ENCODE measurements around the gene RNF144A. TPM values are rescaled to one million over a fixed set of nuclear protein-coding genes. Genes with fewer than 3 reads are reported as not detected.

Gene RNF144A
- 10 to 100 TPM; 20.7 to 21.2 TPM for total RNA-seq
- long read RNA-seq, full-length matches to known transcripts: 1 of 15 reads
- long read RNA-seq, partial matches to known transcripts: 2 of 15 reads
- long read RNA-seq, other reads (novel, unspliced or antisense): 12 of 15 reads

- intact Hi-C loops (cut with DNase I, micrococcal nuclease): no loop called here
- ATAC-seq: peak; percentile 80
- DNase-seq: peak; percentile 38 to 69
These were observed at the start of gene RNF144A for GRCh38 chr2:6917071-6917760. Gene RNF144A (plus strand): TSS chr2:6917412. CDS start chr2:6996927, 79,515 bp downstream.

GRCh38 chr2:6872394-6872793, 44.8 kb upstream of the RNF144A start:
- intact Hi-C loops (cut with DNase I, micrococcal nuclease): no loop called here
- DNase-seq (no peak), ATAC-seq (no peak)

- DNase-seq (no peak), ATAC-seq (no peak)
- intact Hi-C loops (cut with DNase I, micrococcal nuclease): no loop called here
These were observed 43.2 kb upstream of the RNF144A start for GRCh38 chr2:6874032-6874431.

GRCh38 chr2:6876309-6876708, 40.9 kb upstream of the RNF144A start:
- ATAC-seq (no peak), DNase-seq (no peak)
- intact Hi-C loops (cut with DNase I, micrococcal nuclease): no loop called here

- intact Hi-C loops (cut with DNase I, micrococcal nuclease): no loop called here
- peak; percentile 17 to 30 for DNase-seq
- ATAC-seq: peak; percentile 96
These were observed 39.6 kb upstream of the RNF144A start, which contains the start of gene RSAD2 for GRCh38 chr2:6877402-6878304. Gene RSAD2 (plus strand): TSS chr2:6877777. CDS start chr2:6877801, 24 bp downstream.

GRCh38 chr2:6878549-6878948, 38.7 kb upstream of the RNF144A start:
- ATAC-seq: no peak
- intact Hi-C loops (cut with DNase I, micrococcal nuclease): no loop called here
- no peak for DNase-seq

GRCh38 chr2:6879011-6879410, 38.2 kb upstream of the RNF144A start:
- DNase-seq (no peak), ATAC-seq (no peak)
- intact Hi-C loops (cut with DNase I, micrococcal nuclease): no loop called here

GRCh38 chr2:6880200-6880733, 36.9 kb upstream of the RNF144A start:
- DNase-seq: no peak
- intact Hi-C loops (cut with DNase I, micrococcal nuclease): no loop called here

GRCh38 chr2:6881046-6881445, 36.2 kb upstream of the RNF144A start:
- intact Hi-C loops (cut with DNase I, micrococcal nuclease): no loop called here
- no peak for DNase-seq
- no peak for ATAC-seq

More at GRCh38 chr2:6880200-6880733, 36.9 kb upstream of the RNF144A start:
- no peak for ATAC-seq

- intact Hi-C loops (cut with DNase I, micrococcal nuclease): no loop called here
- ATAC-seq (no peak), DNase-seq (no peak)
These were observed 35.7 kb upstream of the RNF144A start for GRCh38 chr2:6881516-6881915.

- no peak for ATAC-seq
- intact Hi-C loops (cut with DNase I, micrococcal nuclease): no loop called here
These were observed 33.6 kb upstream of the RNF144A start for GRCh38 chr2:6883448-6884122.

GRCh38 chr2:6885551-6885950, 31.7 kb upstream of the RNF144A start:
- intact Hi-C loops (cut with DNase I, micrococcal nuclease): no loop called here
- DNase-seq: no peak
- ATAC-seq: no peak

More at GRCh38 chr2:6883448-6884122, 33.6 kb upstream of the RNF144A start:
- no peak for DNase-seq

GRCh38 chr2:6885968-6886367, 31.2 kb upstream of the RNF144A start:
- DNase-seq (no peak), ATAC-seq (no peak)
- intact Hi-C loops (cut with DNase I, micrococcal nuclease): no loop called here

- DNase-seq (no peak), ATAC-seq (no peak)
- intact Hi-C loops (cut with DNase I, micrococcal nuclease): no loop called here
These were observed 29.4 kb upstream of the RNF144A start for GRCh38 chr2:6887751-6888192.

- ATAC-seq (no peak), DNase-seq (no peak)
- intact Hi-C loops (cut with DNase I, micrococcal nuclease): no loop called here
These were observed 28.5 kb upstream of the RNF144A start for GRCh38 chr2:6888724-6889123.

GRCh38 chr2:6893876-6894482, 23.2 kb upstream of the RNF144A start:
- intact Hi-C loops (cut with DNase I, micrococcal nuclease): no loop called here
- ATAC-seq (no peak), DNase-seq (no peak)

GRCh38 chr2:6896930-6897759, 20.1 kb upstream of the RNF144A start:
- DNase-seq (no peak), ATAC-seq (peak; percentile 47)
- intact Hi-C loops (cut with DNase I, micrococcal nuclease): loop anchor here in 1 of 2 donors (5.0 kb wide), 1 partner anchor 145 kb away; no protein-coding TSS in a partner anchor

All from left colon (tissue), 2 donors.